ENCODE data around the gene MARK1. TPM values are rescaled to one million over a fixed set of nuclear protein-coding genes. Genes with fewer than 3 reads are reported as not detected.

Gene MARK1
- total and polyA plus RNA-seq, 2 of the 13 experiments (the other 11 are each of a cell fraction or from before 2014, with no cell fraction given): not detected

DNA sequence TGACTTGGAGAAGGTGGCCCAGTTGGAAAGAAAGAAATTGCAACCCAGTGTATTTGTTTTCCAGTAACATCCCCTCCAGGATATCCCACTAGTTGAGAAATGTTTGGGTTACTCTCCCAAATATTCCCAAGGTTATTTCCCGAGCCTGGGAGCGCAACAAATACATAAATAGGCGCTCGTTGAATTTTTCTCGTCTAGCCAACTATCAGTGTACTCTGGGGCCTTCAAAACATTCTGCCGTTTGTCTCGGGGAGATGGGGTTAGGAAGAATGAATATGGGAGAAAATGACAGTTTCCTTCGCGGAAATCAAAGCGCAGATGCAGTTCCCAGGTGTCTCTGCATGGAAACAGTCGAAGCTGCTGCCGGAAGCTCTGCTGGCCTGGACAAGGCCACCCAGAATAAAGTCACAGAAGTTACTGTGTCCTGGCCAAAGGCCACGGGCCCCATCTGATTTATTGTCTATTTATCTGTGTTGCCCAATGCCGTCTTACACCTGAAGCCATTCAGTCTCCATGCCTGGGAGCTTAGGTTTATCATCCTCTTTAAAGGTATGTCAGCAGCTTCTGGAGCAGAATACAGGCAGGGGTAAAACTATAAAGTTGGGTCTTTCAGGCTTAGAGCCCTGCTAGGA is 163.2 kb downstream of the MARK1 start (continued):
- TF ChIP-seq, protein P1, sequence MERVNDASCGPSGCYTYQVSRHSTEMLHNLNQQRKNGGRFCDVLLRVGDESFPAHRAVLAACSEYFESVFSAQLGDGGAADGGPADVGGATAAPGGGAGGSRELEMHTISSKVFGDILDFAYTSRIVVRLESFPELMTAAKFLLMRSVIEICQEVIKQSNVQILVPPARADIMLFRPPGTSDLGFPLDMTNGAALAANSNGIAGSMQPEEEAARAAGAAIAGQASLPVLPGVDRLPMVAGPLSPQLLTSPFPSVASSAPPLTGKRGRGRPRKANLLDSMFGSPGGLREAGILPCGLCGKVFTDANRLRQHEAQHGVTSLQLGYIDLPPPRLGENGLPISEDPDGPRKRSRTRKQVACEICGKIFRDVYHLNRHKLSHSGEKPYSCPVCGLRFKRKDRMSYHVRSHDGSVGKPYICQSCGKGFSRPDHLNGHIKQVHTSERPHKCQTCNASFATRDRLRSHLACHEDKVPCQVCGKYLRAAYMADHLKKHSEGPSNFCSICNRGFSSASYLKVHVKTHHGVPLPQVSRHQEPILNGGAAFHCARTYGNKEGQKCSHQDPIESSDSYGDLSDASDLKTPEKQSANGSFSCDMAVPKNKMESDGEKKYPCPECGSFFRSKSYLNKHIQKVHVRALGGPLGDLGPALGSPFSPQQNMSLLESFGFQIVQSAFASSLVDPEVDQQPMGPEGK (CRISPR knock-in tag; IDR thresholded peaks at IDR 0.05): no peak
- TF ChIP-seq BCL6 (CRISPR knock-in tag; IDR thresholded peaks at IDR 0.05): peak; percentile 34
- no peak for TF ChIP-seq MEIS1 (CRISPR knock-in tag; IDR thresholded peaks at IDR 0.05; ENCODE audit: borderline replicate concordance)
- TF ChIP-seq HOXA5 (CRISPR knock-in tag; IDR thresholded peaks at IDR 0.05): peak; percentile 52; the same call in 1 of the 2 replicates
- TF ChIP-seq SOX13 (IDR thresholded peaks at IDR 0.05): no peak
- peak in 1 of 2 experiments; percentile 67; a peak in 2 of 4 replicates for TF ChIP-seq SOX13 (CRISPR knock-in tag; conservative IDR thresholded peaks at IDR 0.05 in 1 of 2, IDR thresholded peaks at IDR 0.05 in 1 of 2)
- TF ChIP-seq ZMYM4 (CRISPR knock-in tag; IDR thresholded peaks at IDR 0.05): 0 out of 2 replicates have a peak, but pooled peaks have one; percentile 18
- peak; percentile 61 for TF ChIP-seq ZFX (CRISPR knock-in tag; IDR thresholded peaks at IDR 0.05; ENCODE audit: low read depth)
- TF ChIP-seq SIN3A (IDR thresholded peaks at IDR 0.05; ENCODE audit: borderline replicate concordance, low read depth, low read length): peak; percentile 74
- TF ChIP-seq HNF4A (CRISPR knock-in tag; IDR thresholded peaks at IDR 0.05): peak; percentile 71
- peak; percentile 44; the same call in 1 of the 2 replicates for TF ChIP-seq GATAD2A (CRISPR knock-in tag; IDR thresholded peaks at IDR 0.05)
- TF ChIP-seq HNF4G (IDR thresholded peaks at IDR 0.05; ENCODE audit: borderline replicate concordance, low read depth, low read length): peak; percentile 60
- TF ChIP-seq HNF4G (CRISPR knock-in tag; IDR thresholded peaks at IDR 0.05; ENCODE audit: borderline replicate concordance, low read depth): no peak
- TF ChIP-seq CEBPG (CRISPR knock-in tag; IDR thresholded peaks at IDR 0.05): peak; percentile 74
- TF ChIP-seq ZSCAN12 (CRISPR knock-in tag; IDR thresholded peaks at IDR 0.05): no peak
- 0 out of 2 replicates have a peak, but pooled peaks have one; percentile 12 for TF ChIP-seq NR2F6 (IDR thresholded peaks at IDR 0.05)
- peak; percentile 37; the same call in 1 of the 2 replicates for TF ChIP-seq NR2F6 (CRISPR knock-in tag; IDR thresholded peaks at IDR 0.05)
- TF ChIP-seq ZNF574 (CRISPR knock-in tag; IDR thresholded peaks at IDR 0.05): peak; percentile 61
- 0 out of 4 replicates have a peak, but pooled peaks of 1 of the 2 experiments have one; percentile 24 for TF ChIP-seq EP300 (IDR thresholded peaks at IDR 0.05; ENCODE audit: low read depth in 2 of 2, low read length in 2 of 2)
- TF ChIP-seq EP300 (CRISPR knock-in tag; IDR thresholded peaks at IDR 0.05; ENCODE audit: borderline replicate concordance): no peak
- 0 out of 2 replicates have a peak, but pooled peaks have one; percentile 29 for TF ChIP-seq MIXL1 (CRISPR knock-in tag; IDR thresholded peaks at IDR 0.05)
- TF ChIP-seq SP5 (CRISPR knock-in tag; IDR thresholded peaks at IDR 0.05; ENCODE audit: borderline replicate concordance, low read depth): 0 out of 2 replicates have a peak, but pooled peaks have one; percentile 16
- 0 out of 2 replicates have a peak, but pooled peaks have one; percentile 16 for TF ChIP-seq HMG20B (CRISPR knock-in tag; conservative IDR thresholded peaks at IDR 0.05)
- TF ChIP-seq GABPA (IDR thresholded peaks at IDR 0.05; ENCODE audit: low read depth, low read length): no peak
- peak; percentile 63; the same call in 1 of the 2 replicates for TF ChIP-seq GABPA (CRISPR knock-in tag; IDR thresholded peaks at IDR 0.05; ENCODE audit: low read depth)
- no peak for TF ChIP-seq ZNF776 (CRISPR knock-in tag; IDR thresholded peaks at IDR 0.05)
- TF ChIP-seq ELF3 (CRISPR knock-in tag; IDR thresholded peaks at IDR 0.05): peak; percentile 74
- TF ChIP-seq RARA (CRISPR knock-in tag; IDR thresholded peaks at IDR 0.05): peak; percentile 46; the same call in 1 of the 2 replicates
- TF ChIP-seq PHF21A (CRISPR knock-in tag; IDR thresholded peaks at IDR 0.05): peak; percentile 69; the same call in 1 of the 2 replicates
- peak; percentile 52; the same call in 1 of the 2 replicates for TF ChIP-seq SOX5 (CRISPR knock-in tag; IDR thresholded peaks at IDR 0.05; ENCODE audit: borderline replicate concordance)
